Measurements from ENCODE around the gene THUMPD3. TPM values are rescaled to one million over a fixed set of nuclear protein-coding genes. Genes with fewer than 3 reads are reported as not detected.

THUMPD3 gene
- total RNA-seq, 3 donors from 2014 or later (not counting 1 experiment from before 2014, with no cell fraction given) = 44.0 to 48.8 (median 46.3) TPM

- no peak overlapping the region for H3K4me3 Mint-ChIP-seq
- no peak for TF ChIP-seq CTCF (IDR thresholded peaks at IDR 0.05)
- 71% methylated on average over 4 of the region's 4 CpGs for WGBS (ENCODE audit: insufficient coverage)
- Histone ChIP-seq H3K36me3 (ENCODE audit: control insufficient read depth, insufficient read depth, low read length) (peaks cover 65% of the 10 kb centered on the region), H3K9me3 (ENCODE audit: control insufficient read depth, insufficient read depth, low read length) (no peaks in the 10 kb centered on the region), H3K27me3 (ENCODE audit: control insufficient read depth, insufficient read depth, low read length) (no peaks in the 10 kb centered on the region), H3K4me1 (ENCODE audit: control insufficient read depth, insufficient read depth, low read length) (no peaks in the 10 kb centered on the region), H3K27ac (ENCODE audit: low read length) (no peak overlapping the region), H3K4me3 (ENCODE audit: low read length) (no peak overlapping the region)
- ATAC-seq = no peak
- no peaks in the 10 kb centered on the region for H3K9me3 Mint-ChIP-seq
- peaks cover 19% of the 10 kb centered on the region for H3K36me3 Mint-ChIP-seq
- no peak overlapping the region for H3K27ac Mint-ChIP-seq
- H3K27me3 Mint-ChIP-seq (ENCODE audit: low read depth in 2 of 2) = no peaks in the 10 kb centered on the region
- intact Hi-C loops (cut with micrococcal nuclease) = no loop called here
- H3K4me1 Mint-ChIP-seq = peaks cover 6 to 10% of the 10 kb centered on the region in 2 donors
- DNase-seq = no peak
Measured at GRCh38 chr3:9379327-9379726, 16.5 kb downstream of the THUMPD3 start.

GRCh38 chr3:9380014-9380413, 17.2 kb downstream of the THUMPD3 start:
- no peak for ATAC-seq
- no peak for TF ChIP-seq CTCF (IDR thresholded peaks at IDR 0.05)
- Mint-ChIP-seq H3K27me3 (ENCODE audit: low read depth in 2 of 2) (no peaks in the 10 kb centered on the region), H3K36me3 (peaks cover 18% of the 10 kb centered on the region), H3K4me1 (peaks cover 6 to 10% of the 10 kb centered on the region in 2 donors), H3K4me3 (no peak overlapping the region), H3K9me3 (no peaks in the 10 kb centered on the region), H3K27ac (peak overlapping the region in 1 of 2 donors; percentile 6)
- H3K4me3 ChIP-seq (ENCODE audit: low read length) = no peak overlapping the region
- intact Hi-C loops (cut with micrococcal nuclease) = no loop called here
- peaks cover 65% of the 10 kb centered on the region for H3K36me3 ChIP-seq (ENCODE audit: control insufficient read depth, insufficient read depth, low read length)
- H3K4me1 ChIP-seq (ENCODE audit: control insufficient read depth, insufficient read depth, low read length) = no peaks in the 10 kb centered on the region
- no peak overlapping the region for H3K27ac ChIP-seq (ENCODE audit: low read length)
- no peaks in the 10 kb centered on the region for H3K9me3 ChIP-seq (ENCODE audit: control insufficient read depth, insufficient read depth, low read length)
- H3K27me3 ChIP-seq (ENCODE audit: control insufficient read depth, insufficient read depth, low read length) = no peaks in the 10 kb centered on the region
- no peak for DNase-seq
- WGBS (ENCODE audit: insufficient coverage) = 99% methylated on average over 3 of the region's 3 CpGs

GRCh38 chr3:9384141-9384828, 21.4 kb downstream of the THUMPD3 start:
- no peaks in the 10 kb centered on the region for H3K9me3 Mint-ChIP-seq
- 92% methylated on average over 13 of the region's 13 CpGs for WGBS (ENCODE audit: insufficient coverage)
- no peaks in the 10 kb centered on the region for H3K27me3 Mint-ChIP-seq (ENCODE audit: low read depth in 2 of 2)
- Histone ChIP-seq H3K36me3 (ENCODE audit: control insufficient read depth, insufficient read depth, low read length) (peaks cover 79% of the 10 kb centered on the region), H3K4me3 (ENCODE audit: low read length) (no peak overlapping the region), H3K27me3 (ENCODE audit: control insufficient read depth, insufficient read depth, low read length) (no peaks in the 10 kb centered on the region), H3K9me3 (ENCODE audit: control insufficient read depth, insufficient read depth, low read length) (no peaks in the 10 kb centered on the region), H3K27ac (ENCODE audit: low read length) (no peak overlapping the region), H3K4me1 (ENCODE audit: control insufficient read depth, insufficient read depth, low read length) (no peaks in the 10 kb centered on the region)
- no peak for TF ChIP-seq CTCF (IDR thresholded peaks at IDR 0.05)
- H3K27ac Mint-ChIP-seq = peak overlapping the region; percentile 7 to 68
- H3K36me3 Mint-ChIP-seq = no peaks in the 10 kb centered on the region
- no peak overlapping the region for H3K4me3 Mint-ChIP-seq
- DNase-seq (no peak), ATAC-seq (no peak)
- H3K4me1 Mint-ChIP-seq = peaks cover 0 to 5% of the 10 kb centered on the region in 2 donors
- intact Hi-C loops (cut with micrococcal nuclease) = no loop called here
